ENCODE measurements around the gene DNAH2.

Gene DNAH2

GRCh38 chr17:7703584-7704479 lies 13.7 kb upstream of the DNAH2 start:
- DNase-seq, result peak; percentile 77

- peak; percentile 84 for DNase-seq
Measured at GRCh38 chr17:7704601-7705268, 12.8 kb upstream of the DNAH2 start, which contains the start of gene EFNB3. EFNB3 (plus strand) TSS chr17:7705202; CDS start chr17:7705599, 397 bp downstream.

GRCh38 chr17:7705269-7706255 lies 12.0 kb upstream of the DNAH2 start:
- peak; percentile 37 for DNase-seq

- no peak for DNase-seq
Measured at GRCh38 chr17:7706631-7707354, 10.8 kb upstream of the DNAH2 start.

- peak; percentile 8 for DNase-seq
Measured at GRCh38 chr17:7707446-7707845, 10.1 kb upstream of the DNAH2 start.

GRCh38 chr17:7707858-7708750 lies 9.4 kb upstream of the DNAH2 start:
- no peak for DNase-seq

GRCh38 chr17:7709031-7709430 lies 8.5 kb upstream of the DNAH2 start:
- no peak for DNase-seq

- no peak for DNase-seq
Measured at GRCh38 chr17:7710301-7710700, 7.2 kb upstream of the DNAH2 start.

GRCh38 chr17:7711051-7711755 lies 6.3 kb upstream of the DNAH2 start:
- DNase-seq, result no peak

GRCh38 chr17:7712111-7712771 lies 5.3 kb upstream of the DNAH2 start:
- peak; percentile 72 for DNase-seq

GRCh38 chr17:7713782-7714181 lies 3.8 kb upstream of the DNAH2 start:
- DNase-seq, result no peak

GRCh38 chr17:7714721-7715594 lies 2.6 kb upstream of the DNAH2 start:
- peak; percentile 20 for DNase-seq

GRCh38 chr17:7715936-7716886 lies 1.3 kb upstream of the DNAH2 start:
- DNase-seq, result peak; percentile 51

- DNase-seq, result peak; percentile 83
Measured at GRCh38 chr17:7717756-7718350, 309 bp downstream of the DNAH2 start.

- DNase-seq, result no peak
Measured at GRCh38 chr17:7719661-7720060, 2.1 kb downstream of the DNAH2 start.

- peak; percentile 96 for DNase-seq
Measured at GRCh38 chr17:7720125-7720524, 2.6 kb downstream of the DNAH2 start.

GRCh38 chr17:7721612-7722011 lies 4.1 kb downstream of the DNAH2 start:
- no peak for DNase-seq
